K562 (cell line): ENCODE data around the gene MLYCD. TPM values are rescaled to one million over a fixed set of nuclear protein-coding genes. Genes with fewer than 3 reads are reported as not detected.

ENCODE experiments used
- ATF4 ChIP-seq: fragments of 450-650 bp; formaldehyde crosslinking; IDR thresholded peaks from 2 replicates; pipeline ENCODE4 v1.4.0; 2022; ENCODE audit warnings: mild to moderate bottlenecking, moderate library complexity
- CREBBP ChIP-seq: IDR thresholded peaks from one replicate; pipeline ENCODE4 v1.6.1; 2012; ENCODE audit warnings: low read depth, mild to moderate bottlenecking, control low read depth, inconsistent platforms, low read length
- HMBOX1 ChIP-seq: sonication (generic); IDR thresholded peaks from 2 replicates; pipeline ENCODE4 v1.6.1; 2016
- NCOA1 ChIP-seq: fragments of 450-650 bp; IDR thresholded peaks from 2 replicates; pipeline ENCODE4 v1.6.1; 2016; ENCODE audit warnings: low read depth
- NFYB ChIP-seq: IDR thresholded peaks from 2 replicates; pipeline ENCODE4 v1.6.1; 2011; ENCODE audit warnings: mild to moderate bottlenecking, moderate library complexity; ENCODE audit not compliant: insufficient read length; ENCODE audit errors: extremely low read depth
- NRF1 ChIP-seq, 2 experiments: fragments of 450-650 bp; IDR thresholded peaks in 1 of 2; conservative IDR thresholded peaks in 1 of 2; 2 replicates each; pipeline ENCODE4 v1.6.1; 2014; ENCODE audit warnings: mild to moderate bottlenecking in 2 of 2
- SPI1 ChIP-seq: IDR thresholded peaks from 2 replicates; pipeline ENCODE4 v1.6.1; 2011; ENCODE audit warnings: low read depth, low read length, control low read depth, borderline replicate concordance
- TEAD2 ChIP-seq: fragments of 450-650 bp; IDR thresholded peaks from 2 replicates; pipeline ENCODE4 v1.6.1; 2016; ENCODE audit warnings: missing genetic modification characterization, control low read depth, missing compliant biosample characterization
- ZNF12 ChIP-seq: sonication (generic); formaldehyde crosslinking; IDR thresholded peaks from 2 replicates; pipeline ENCODE4 v1.4.0; 2020; ENCODE audit warnings: mild to moderate bottlenecking, missing genetic modification reagents
- ZNF140 ChIP-seq: fragments of 250-450 bp; sonication (Bioruptor Pico); IDR thresholded peaks from 2 replicates; pipeline ENCODE4 v1.8.0; 2021; ENCODE audit warnings: moderate library complexity, mild to moderate bottlenecking, inconsistent platforms
- ZNF316 ChIP-seq: fragments of 450-650 bp; IDR thresholded peaks from 2 replicates; pipeline ENCODE4 v1.6.1; 2016
- ZNF507 ChIP-seq: conservative IDR thresholded peaks from 2 replicates; pipeline ENCODE4 v1.6.1; 2017; ENCODE audit warnings: missing genetic modification characterization, missing compliant biosample characterization
- ZNF79 ChIP-seq: fragments of 250-450 bp; sonication (Bioruptor Pico); IDR thresholded peaks from 2 replicates; pipeline ENCODE4 v1.4.0; 2020; ENCODE audit warnings: low read depth, mild to moderate bottlenecking, moderate library complexity
- polyA plus RNA-seq, 8 experiments: library from polyadenylated mRNA; depleted of rRNA in 4 of 8; stranded (reverse) in 5 of 8; unstranded in 3 of 8; fragments of >200 nt; fragmentation: Nextera tagmentation in 2 of 8; fragmentation: Illumina TruSeq in 1 of 8; extraction: Ambion mirVana in 2 of 8; extraction: Trizol in 1 of 8; gene quantifications; 2 replicates each; pipeline versions ENCODE4 v1.2.1 to v1.2.3, GENCODE V29; 2011 to 2014; ENCODE audit warnings: inconsistent platforms in 1 of 8, missing spikeins in 1 of 8
- total RNA-seq, 7 experiments: library from RNA; depleted of rRNA in 6 of 7; stranded (reverse); fragments of >200 nt in 6 of 7; fragmentation: Illumina TruSeq in 2 of 7; extraction: Trizol in 2 of 7; gene quantifications; 2 replicates each; pipeline versions ENCODE4 v1.2.1 to v1.2.3, GENCODE V29; 2011 to 2021; ENCODE audit warnings: low replicate concordance in 1 of 7

MLYCD gene
- total and polyA plus RNA-seq, 9 of the 15 experiments (the other 6 are each of a cell fraction or from before 2014, with no cell fraction given) = 0.15 to 2.0 (median 1.0) TPM

- TF ChIP-seq HMBOX1 (no peak), ZNF12 (no peak), ZNF140 (CRISPR knock-in tag) (no peak), ZNF507 (tag) (no peak), NCOA1 (no peak), SPI1 (no peak), ATF4 (CRISPR knock-in tag) (no peak), ZNF316 (peak; percentile 59), NFYB (no peak), TEAD2 (no peak), CREBBP (no peak), NRF1 (conservative IDR thresholded peaks at IDR 0.05 in 1 of 2, IDR thresholded peaks at IDR 0.05 in 1 of 2) (no peak), ZNF79 (CRISPR knock-in tag) (no peak)
Observed at GRCh38 chr16:83959656-83960434, 60.9 kb downstream of the MLYCD start (continued).
